Activated CD4-positive, alpha-beta T cell treated with anti-CD3 and anti-CD28 coated beads for 36 hours (primary cell): ENCODE data around the gene TMED1. TPM values are rescaled to one million over a fixed set of nuclear protein-coding genes. Genes with fewer than 3 reads are reported as not detected.
"Not testable (repeated sequence)": the region's sequence is repeated elsewhere in the genome, so short reads cannot be mapped to it uniquely, and the experiment has no call there.

Experiments
- ATAC-seq: fragments of 200-7000 bp; cut with Tn5 transposase; one replicate; pipeline ENCODE4 v1.10.0; 2021; ENCODE audit warnings: mild to moderate bottlenecking, moderate library complexity
- CTCF ChIA-PET: fragments of 350-600 bp; sonication (Branson Sonifier 250); formaldehyde crosslinking; loops from one replicate; lab custom pipeline; 2021; ENCODE audit warnings: antibody characterized with exemption; lab: Charles Lee
- POLR2A ChIA-PET: fragments of 350-600 bp; sonication (Branson Sonifier 250); formaldehyde crosslinking; loops from one replicate; lab custom pipeline; 2021; ENCODE audit warnings: antibody characterized with exemption, inconsistent platforms; lab: Charles Lee
- DNase-seq: peaks from one replicate; pipeline ENCODE4 v3.0.0-alpha.2; 2020
- H3K27ac Mint-ChIP-seq: one replicate; pipeline ENCODE4 v1.8.0; 2021; ENCODE audit warnings: mixed read lengths
- H3K27me3 Mint-ChIP-seq: one replicate; pipeline ENCODE4 v1.8.0; 2021; ENCODE audit warnings: mixed read lengths
- H3K36me3 Mint-ChIP-seq: one replicate; pipeline ENCODE4 v1.8.0; 2021; ENCODE audit warnings: low read depth, mixed read lengths
- H3K4me1 Mint-ChIP-seq: one replicate; pipeline ENCODE4 v1.8.0; 2021; ENCODE audit warnings: mixed read lengths
- H3K4me3 Mint-ChIP-seq: one replicate; pipeline ENCODE4 v1.8.0; 2021; ENCODE audit warnings: mild to moderate bottlenecking, moderate library complexity, mixed read lengths
- H3K9me3 Mint-ChIP-seq: one replicate; pipeline ENCODE4 v1.8.0; 2021; ENCODE audit warnings: low read depth, mixed read lengths
- intact Hi-C, 2 experiments: fragments of 100-400 bp; cut with DNase I in 1 of 2; cut with micrococcal nuclease in 1 of 2; formaldehyde crosslinking; loops; one replicate each; pipeline versions ENCODE4 v1.14.2 to v1.15.1; 2022 to 2024; cut with DNase I, micrococcal nuclease
- total RNA-seq, 2 experiments: library from RNA; stranded (reverse); gene quantifications; one replicate each; pipeline ENCODE4 v1.2.3, GENCODE V29; 2021

TMED1 gene
- total RNA-seq, 2 experiments from 2014 or later = 8.7 to 15.3 TPM

DNA sequence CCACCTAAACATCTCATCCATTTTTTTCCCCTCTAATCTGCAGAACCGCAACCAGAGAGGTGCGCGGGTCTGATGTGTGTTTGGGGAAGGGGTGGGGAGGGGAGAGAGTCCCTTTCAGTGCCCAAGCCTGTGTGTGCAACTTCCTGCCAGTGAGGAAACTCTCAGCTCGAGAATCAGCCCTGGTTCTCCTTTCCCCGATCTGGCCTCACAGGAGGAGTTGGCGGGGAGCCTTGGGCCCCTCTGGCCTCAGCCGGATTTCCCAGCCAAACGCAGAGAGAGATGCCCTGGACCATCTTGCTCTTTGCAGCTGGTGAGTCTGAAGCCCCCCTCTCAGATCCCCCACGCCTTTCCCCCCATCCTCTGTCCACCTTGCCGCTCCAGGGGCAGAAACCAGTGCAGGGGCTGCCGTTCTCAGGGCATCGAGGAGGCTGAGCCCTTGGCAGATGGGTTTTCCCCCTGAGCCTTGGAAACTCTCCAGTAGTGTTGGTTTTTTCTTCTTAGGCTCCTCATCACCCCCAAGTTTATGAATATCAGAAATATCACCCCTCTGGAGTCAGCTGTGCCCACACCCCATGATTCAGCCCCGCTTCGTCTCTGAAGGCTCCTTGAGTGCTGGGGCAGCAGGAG is 12.3 kb upstream of the TMED1 start, which contains the start of gene C19orf38:
Gene C19orf38 (plus strand): TSS at position 186 of the 627 bp plus-strand sequence. CDS start 94 bp downstream, at position 280.
- ChIA-PET POLR2A (interaction anchor here (0.8 kb wide), 1 partner anchor 131 kb away, joined by 5 read pairs; the partner anchor contains the start of gene DNM2), CTCF (interaction anchor here (1.1 to 3.9 kb wide), 4 partner anchors 10 to 16 kb away, joined by 4 to 21 read pairs (median 6); partner anchors contain the start of gene TMED1)
- DNase-seq (peak; percentile 35), ATAC-seq (peak; percentile 73)
- H3K4me3 Mint-ChIP-seq = peak within 1 kb of the TSS; percentile 61
- H3K4me1 Mint-ChIP-seq = peaks cover 6% of the 10 kb centered on the region
- intact Hi-C loops = no loop called here
- H3K27ac Mint-ChIP-seq = peak within 1 kb of the TSS; percentile 72
- H3K9me3 Mint-ChIP-seq = peaks cover 5% of the 10 kb centered on the region
- H3K27me3 Mint-ChIP-seq = no peaks in the 10 kb centered on the region
- H3K36me3 Mint-ChIP-seq = peaks cover 5% of the 10 kb centered on the region

DNA sequence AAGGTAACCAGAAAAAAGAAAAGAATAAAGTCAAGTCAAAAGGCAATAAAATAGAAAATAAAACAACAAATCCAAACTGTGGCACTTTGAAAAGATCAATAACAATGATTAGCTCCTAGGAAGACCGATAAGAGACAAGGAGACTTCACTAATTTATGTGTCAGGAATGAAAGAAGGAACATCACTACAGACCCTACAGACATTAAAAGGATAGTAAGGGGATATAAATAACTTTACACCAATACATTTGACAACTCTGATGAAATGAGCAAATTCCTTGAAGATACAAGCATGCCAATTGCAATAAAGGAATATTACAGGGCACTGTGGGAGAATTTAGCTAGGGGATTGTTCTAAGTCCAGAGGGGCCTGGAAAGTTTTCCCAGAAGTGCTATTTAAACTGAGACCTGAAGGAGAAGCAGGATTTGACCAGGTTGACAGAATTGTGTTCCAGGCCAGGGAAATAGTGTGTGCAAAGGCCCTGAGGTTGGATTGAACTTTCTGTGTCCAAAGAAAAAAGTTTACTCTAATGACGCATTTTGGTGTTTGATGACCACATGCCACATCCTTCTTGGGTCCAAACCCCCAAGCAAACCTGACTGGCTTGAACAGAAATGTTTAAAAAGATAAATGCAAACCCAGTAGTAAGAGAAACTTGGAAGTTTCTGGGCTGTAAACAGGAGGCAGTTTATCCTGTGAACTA is 10.6 kb upstream of the TMED1 start:
- POLR2A ChIA-PET = interaction anchor here (0.6 to 0.7 kb wide), 2 partner anchors 209 to 1023 kb away, joined by 3 read pairs; no protein-coding TSS in a partner anchor

DNA sequence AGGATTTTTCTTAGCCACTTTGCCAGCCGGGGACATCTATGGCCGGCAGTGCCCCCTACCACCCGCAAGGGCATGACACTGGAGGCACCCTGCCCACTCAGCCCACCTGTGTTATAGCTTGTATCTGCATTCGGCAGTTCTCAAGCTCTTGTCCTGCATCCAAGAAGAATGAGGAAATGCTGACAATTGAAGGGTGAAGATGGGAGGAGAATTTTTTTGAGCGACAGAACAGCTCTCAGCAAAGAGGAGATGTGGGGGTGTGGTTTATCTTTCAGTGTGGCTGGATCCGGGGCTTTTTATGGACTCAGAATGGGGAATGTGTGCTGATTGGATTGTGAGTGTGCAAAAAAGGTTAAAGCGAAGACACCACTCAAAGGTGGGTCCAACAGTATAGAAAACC is 6.8 kb upstream of the TMED1 start:
- no peak for DNase-seq
- no peaks in the 10 kb centered on the region for H3K27me3 Mint-ChIP-seq
- peaks cover 5% of the 10 kb centered on the region for H3K9me3 Mint-ChIP-seq
- H3K4me3 Mint-ChIP-seq = no peak overlapping the region
- no peak overlapping the region for H3K27ac Mint-ChIP-seq
- peaks cover 5% of the 10 kb centered on the region for H3K36me3 Mint-ChIP-seq
- H3K4me1 Mint-ChIP-seq = no peaks in the 10 kb centered on the region
- ChIA-PET CTCF (interaction anchor here (1.5 kb wide), 1 partner anchor 21 kb away, joined by 6 read pairs; no protein-coding TSS in a partner anchor), POLR2A (no interaction called here)
- intact Hi-C loops = no loop called here
- no peak for ATAC-seq

More for the DNA sequence above, 10.6 kb upstream of the TMED1 start:
- ATAC-seq = no peak
- Mint-ChIP-seq H3K9me3 (peaks cover 5% of the 10 kb centered on the region), H3K4me3 (no peak overlapping the region), H3K36me3 (peaks cover 5% of the 10 kb centered on the region), H3K27me3 (no peaks in the 10 kb centered on the region), H3K27ac (no peak overlapping the region), H3K4me1 (peaks cover 6% of the 10 kb centered on the region)
- no peak for DNase-seq
- intact Hi-C loops = no loop called here
- CTCF ChIA-PET = interaction anchor here (0.5 to 1.4 kb wide), 6 partner anchors 8 to 28 kb away, joined by 3 to 7 read pairs (median 4); no protein-coding TSS in a partner anchor

DNA sequence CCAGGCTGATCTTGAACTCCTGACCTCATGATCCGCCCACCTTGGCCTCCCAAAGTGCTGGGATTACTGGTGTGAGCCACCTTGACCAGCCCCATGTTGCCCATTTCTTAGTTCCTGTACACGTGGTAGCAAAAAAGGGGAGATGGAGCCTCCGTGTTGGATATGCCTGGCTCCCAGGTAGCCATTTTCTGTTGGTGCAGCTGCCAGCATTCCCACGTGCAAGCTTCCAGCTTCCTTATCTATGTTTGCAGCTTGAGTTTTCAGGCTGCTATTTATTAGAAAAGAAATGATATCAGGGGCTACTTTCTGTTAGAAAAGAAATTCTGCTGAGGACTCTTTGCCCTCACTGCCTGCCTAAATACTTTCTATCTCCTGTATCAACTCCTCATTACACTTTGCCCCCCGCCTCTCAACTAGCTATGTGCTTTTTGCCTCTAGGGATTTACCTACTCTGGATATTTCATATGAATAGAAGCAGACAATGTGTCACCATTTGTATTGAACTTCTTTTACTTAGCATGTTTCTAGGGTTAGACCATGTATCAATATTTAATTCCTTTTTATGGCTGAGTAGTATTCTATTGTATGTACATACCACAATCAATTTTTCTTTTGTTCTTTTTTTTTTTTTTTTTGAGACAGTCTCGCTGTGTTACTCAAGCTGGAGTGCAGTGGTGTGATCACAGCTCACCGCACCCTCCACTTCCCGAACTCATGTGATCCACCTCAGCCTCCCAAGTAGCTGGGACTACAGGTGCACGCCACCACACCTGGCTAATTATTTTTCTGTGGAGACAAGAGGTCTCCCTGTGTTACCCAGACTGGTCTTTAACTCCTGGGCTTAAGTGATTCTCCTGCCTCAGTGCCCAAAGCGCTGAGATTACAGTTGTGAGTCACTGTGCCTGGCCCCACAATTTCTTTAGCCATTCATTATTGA is 3.4 kb upstream of the TMED1 start:
- Mint-ChIP-seq H3K36me3 (peaks cover 7% of the 10 kb centered on the region), H3K4me3 (no peak overlapping the region), H3K27me3 (no peaks in the 10 kb centered on the region), H3K4me1 (peaks cover 15% of the 10 kb centered on the region), H3K9me3 (peaks cover 4% of the 10 kb centered on the region), H3K27ac (no peak overlapping the region)
- CTCF ChIA-PET = interaction anchor here (0.6 to 6.3 kb wide), 5 partner anchors 9 to 140 kb away, joined by 3 to 59 read pairs (median 3); partner anchors contain the start of gene C19orf38
- intact Hi-C loops = no loop called here
- DNase-seq (no peak), ATAC-seq (no peak)
- POLR2A ChIA-PET = interaction anchor here (0.5 to 0.7 kb wide), 2 partner anchors 97 to 909 kb away, joined by 3 to 4 read pairs; no protein-coding TSS in a partner anchor

DNA sequence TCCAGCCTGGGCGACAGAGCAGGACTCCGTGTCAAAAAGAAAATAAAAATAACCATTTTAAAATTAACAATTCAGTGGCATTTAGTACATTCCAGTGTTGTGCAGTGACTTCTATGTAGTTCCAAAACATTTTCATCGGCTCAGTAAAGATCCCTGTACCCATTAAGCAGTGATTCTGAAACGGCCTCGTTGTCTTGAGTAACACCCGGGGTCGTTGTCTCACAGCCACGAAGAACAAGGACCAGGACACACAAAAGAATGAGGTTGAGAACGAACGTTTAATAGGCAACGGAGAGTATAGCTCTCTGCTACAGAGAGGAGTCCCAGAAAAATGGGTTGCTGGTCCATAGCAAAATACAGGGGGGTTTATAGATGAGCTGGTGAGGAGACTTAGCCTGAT is 2.4 kb upstream of the TMED1 start:
- H3K36me3 Mint-ChIP-seq = peaks cover 7% of the 10 kb centered on the region
- POLR2A ChIA-PET = interaction anchor here (0.5 to 0.6 kb wide), 2 partner anchors 98 to 504 kb away, joined by 3 read pairs; no protein-coding TSS in a partner anchor
- CTCF ChIA-PET = interaction anchor here (1.0 to 6.3 kb wide), 4 partner anchors 10 to 139 kb away, joined by 3 to 59 read pairs (median 4); partner anchors contain the start of gene C19orf38
- no peak overlapping the region for H3K27ac Mint-ChIP-seq
- H3K27me3 Mint-ChIP-seq = no peaks in the 10 kb centered on the region
- ATAC-seq (no peak), DNase-seq (no peak)
- H3K9me3 Mint-ChIP-seq = peaks cover 4% of the 10 kb centered on the region
- intact Hi-C loops = no loop called here
- H3K4me1 Mint-ChIP-seq = peaks cover 15% of the 10 kb centered on the region
- H3K4me3 Mint-ChIP-seq = no peak overlapping the region

DNA sequence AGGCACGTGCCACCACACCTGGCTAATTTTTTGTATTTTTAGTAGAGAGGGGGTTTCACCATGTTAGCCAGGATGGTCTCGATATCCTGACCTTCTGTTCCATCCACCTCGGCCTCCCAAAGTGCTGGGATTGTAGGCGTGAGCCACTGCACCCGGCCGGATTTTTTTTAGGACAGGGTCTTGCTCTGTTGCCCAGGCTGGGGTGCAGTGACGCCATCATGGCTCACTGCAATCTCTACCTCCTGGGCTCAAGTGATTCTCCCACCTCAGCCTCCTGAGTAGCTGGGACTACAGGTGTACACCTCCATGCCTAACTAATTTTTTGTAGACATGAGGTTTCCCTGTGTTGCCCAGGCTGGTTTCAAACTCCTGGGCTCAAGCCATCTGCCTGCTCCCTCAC is 1.6 kb upstream of the TMED1 start:
- POLR2A ChIA-PET, H3K9me3 Mint-ChIP-seq, H3K4me3 Mint-ChIP-seq, ATAC-seq, intact Hi-C loops, H3K27me3 Mint-ChIP-seq, DNase-seq, H3K27ac Mint-ChIP-seq: not testable (repeated sequence)
- CTCF ChIA-PET = interaction anchor here (0.7 to 6.3 kb wide), 4 partner anchors 21 to 121 kb away, joined by 3 to 59 read pairs (median 10); partner anchors contain the start of gene DNM2
- Mint-ChIP-seq H3K36me3 (peaks cover 10% of the 10 kb centered on the region), H3K4me1 (peaks cover 15% of the 10 kb centered on the region)

DNA sequence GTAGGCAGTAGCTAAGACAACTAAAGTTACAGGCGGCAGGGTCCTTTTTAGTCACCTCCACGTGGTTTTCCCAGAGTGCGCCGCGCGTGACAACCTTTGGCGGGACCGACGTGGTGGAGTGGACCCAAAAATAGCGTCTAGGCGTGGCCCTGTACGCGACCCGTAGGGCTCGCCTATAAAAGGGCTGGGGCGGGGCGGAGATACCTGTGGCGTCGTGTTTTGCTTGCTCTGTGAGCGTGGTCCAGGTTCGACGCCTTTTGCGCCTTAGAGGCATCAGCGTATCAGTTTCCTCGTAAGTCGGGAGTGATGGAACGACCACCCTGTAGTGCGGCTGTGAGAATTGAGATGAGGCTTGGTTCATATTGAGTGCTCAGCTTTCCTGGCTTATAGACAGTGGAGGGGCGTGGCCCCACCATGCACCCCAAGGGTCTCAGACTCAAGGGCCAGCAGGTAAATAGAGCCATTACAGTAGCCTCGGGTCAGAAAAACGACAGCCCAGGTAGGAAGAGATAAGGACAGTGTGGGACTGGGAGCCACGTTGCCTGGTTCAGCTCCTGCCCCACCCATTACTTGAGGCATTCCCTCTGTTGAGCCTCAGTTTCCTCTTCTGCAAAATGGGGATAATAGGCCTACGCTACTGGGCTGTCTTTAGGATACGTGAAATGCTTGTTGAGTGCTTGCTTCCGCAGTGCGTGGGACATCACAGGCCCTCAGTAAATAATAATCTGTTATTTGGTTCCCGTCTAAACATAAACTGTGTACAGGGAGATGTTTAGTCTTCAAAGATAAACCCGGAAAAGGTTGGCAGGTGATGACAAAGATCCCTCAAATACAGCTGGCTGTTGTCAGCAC is 693 bp upstream of the TMED1 start:
- H3K9me3 Mint-ChIP-seq = peaks cover 4% of the 10 kb centered on the region
- peak; percentile 93 for DNase-seq
- intact Hi-C loops = loop anchor here (1.0 kb wide), 10 partner anchors 35 to 503 kb away; partner anchors contain the start of genes CARM1 (in 2 of the 2), ILF3 (in 1 of the 2), KRI1 (in 1 of the 2) and RAVER1 (in 1 of the 2)
- no peaks in the 10 kb centered on the region for H3K27me3 Mint-ChIP-seq
- peaks cover 10% of the 10 kb centered on the region for H3K36me3 Mint-ChIP-seq
- peak overlapping the region; percentile 94 for H3K4me3 Mint-ChIP-seq
- ATAC-seq = peak; percentile 47
- ChIA-PET POLR2A (interaction anchor here (0.5 to 3.4 kb wide), 11 partner anchors 22 to 545 kb away, joined by 3 to 21 read pairs (median 4); partner anchors contain the start of genes DNM2, LDLR and QTRT1), CTCF (interaction anchor here (0.6 to 6.3 kb wide), 16 partner anchors 13 to 270 kb away, joined by 3 to 59 read pairs (median 4); partner anchors contain the start of genes CARM1, DNM2 and QTRT1)
- H3K4me1 Mint-ChIP-seq = peaks cover 15% of the 10 kb centered on the region
- H3K27ac Mint-ChIP-seq = peak overlapping the region; percentile 99

DNA sequence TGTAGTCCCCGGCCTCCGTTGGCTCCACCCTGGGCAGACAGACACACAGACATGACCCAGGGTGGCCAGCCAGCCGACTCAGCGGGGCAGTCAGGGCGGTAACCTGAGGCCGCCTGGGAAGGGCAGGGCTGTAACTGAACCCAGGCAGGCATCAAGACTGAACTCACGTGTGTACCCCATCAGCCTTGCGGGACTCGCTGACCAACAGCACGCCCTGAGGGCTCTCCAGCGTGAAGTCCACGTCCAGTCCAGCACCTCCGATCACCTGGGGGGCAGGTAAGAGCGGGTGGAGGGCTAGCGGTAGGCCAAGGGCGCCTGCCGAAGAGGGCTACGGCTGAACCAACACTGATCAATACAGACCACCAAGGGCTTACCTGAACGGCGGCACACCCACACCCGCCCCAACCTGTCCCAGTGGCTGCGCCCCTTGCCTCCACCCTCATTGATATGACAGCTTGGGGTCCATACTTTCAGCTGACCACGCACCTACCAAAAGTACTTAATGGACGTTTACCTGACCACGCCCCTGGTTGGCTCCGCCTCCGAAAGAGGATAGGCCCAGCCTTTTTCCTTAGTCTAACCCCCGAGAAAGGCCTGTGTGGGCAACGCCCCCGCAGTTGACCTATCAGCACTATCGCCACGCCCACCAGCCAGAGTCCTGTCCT is 791 bp downstream of the TMED1 start:
- Mint-ChIP-seq H3K27ac (peak overlapping the region; percentile 99), H3K9me3 (peaks cover 4% of the 10 kb centered on the region), H3K36me3 (peaks cover 10% of the 10 kb centered on the region), H3K27me3 (no peaks in the 10 kb centered on the region), H3K4me3 (peak overlapping the region; percentile 94), H3K4me1 (peaks cover 15% of the 10 kb centered on the region)
- no peak for DNase-seq
- ChIA-PET POLR2A (interaction anchor here (0.6 to 3.4 kb wide), 10 partner anchors 9 to 363 kb away, joined by 3 to 21 read pairs (median 4); partner anchors contain the start of genes CARM1, DNM2 and LDLR), CTCF (interaction anchor here (0.7 to 6.3 kb wide), 10 partner anchors 23 to 135 kb away, joined by 3 to 59 read pairs (median 5); partner anchors contain the start of genes CARM1 and DNM2)
- no peak for ATAC-seq
- intact Hi-C loops = loop anchor here in 1 of 2 experiments (1.0 to 2.0 kb wide), 4 partner anchors 118 to 374 kb away; partner anchors contain the start of gene KANK2

DNA sequence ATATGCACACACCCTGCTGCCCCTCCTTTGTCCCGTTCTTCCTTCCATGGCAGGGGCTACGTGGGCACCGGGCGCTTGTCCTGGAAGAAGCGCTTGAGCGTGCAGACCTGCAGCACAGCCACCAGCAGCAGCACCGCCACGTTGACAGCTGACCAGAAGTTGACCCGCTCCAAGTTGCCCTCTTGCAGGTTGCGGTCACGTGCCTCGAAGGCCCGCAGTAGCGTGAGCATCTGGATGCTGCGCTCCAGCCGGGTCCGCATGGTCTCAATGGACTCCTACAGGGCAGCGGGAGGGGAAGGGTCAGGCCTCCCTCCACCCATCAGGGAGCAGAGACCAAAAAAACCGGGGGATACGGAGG is 3.1 kb downstream of the TMED1 start:
- Mint-ChIP-seq H3K27me3 (no peaks in the 10 kb centered on the region), H3K36me3 (peaks cover 10% of the 10 kb centered on the region), H3K9me3 (peaks cover 4% of the 10 kb centered on the region), H3K27ac (no peak overlapping the region), H3K4me3 (no peak overlapping the region), H3K4me1 (peaks cover 15% of the 10 kb centered on the region)
- CTCF ChIA-PET = no interaction called here
- no peak for ATAC-seq
- DNase-seq = no peak
- POLR2A ChIA-PET = no interaction called here
- intact Hi-C loops = no loop called here
